Upper lobe of left lung (tissue), 4 donors: ENCODE results near the gene RNASE13.

ENCODE experiments used
- CTCF ChIP-seq, 6 experiments: fragments of 450-650 bp in 4 of 6; fragments of 200-600 bp in 2 of 6; sonication (generic) in 2 of 6; IDR thresholded peaks; one replicate each; pipeline ENCODE4 v1.5.1; 2016 to 2019; ENCODE audit warnings: antibody characterized with exemption in 6 of 6
- EP300 ChIP-seq, 4 donors: sonication (generic); formaldehyde crosslinking; IDR thresholded peaks; one replicate each; pipeline ENCODE4 v1.5.1; 2017; ENCODE audit warnings: antibody characterized with exemption in 4 of 4, control low read depth in 2 of 4
- POLR2A ChIP-seq, 4 donors: fragments of 450-650 bp; IDR thresholded peaks; one replicate each; pipeline ENCODE4 v1.5.1; 2016 to 2017; ENCODE audit warnings: antibody characterized with exemption in 4 of 4, mild to moderate bottlenecking in 2 of 4
- POLR2AphosphoS5 ChIP-seq, 2 donors: sonication (generic); formaldehyde crosslinking; IDR thresholded peaks; one replicate each; pipeline ENCODE4 v1.5.1; 2017; ENCODE audit warnings: antibody characterized with exemption in 2 of 2

DNA sequence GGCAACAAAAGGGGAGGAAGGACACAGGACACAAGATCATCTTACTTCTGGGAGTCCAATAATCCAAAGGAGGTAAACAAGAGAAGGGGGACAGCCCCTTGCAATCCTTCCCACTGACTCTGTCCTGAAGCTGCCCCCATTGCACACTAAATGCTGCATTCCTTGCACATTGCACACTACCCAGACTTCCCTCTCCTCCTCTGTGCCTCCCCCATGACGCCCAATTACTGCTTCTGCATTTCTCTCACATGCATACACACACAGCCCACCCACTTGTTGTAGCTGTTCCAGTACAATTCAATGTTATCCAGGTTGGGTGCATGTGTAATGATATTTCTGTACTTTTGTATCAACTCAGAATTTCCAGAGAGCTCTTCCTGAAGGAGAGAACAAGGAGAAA lies 15.2 kb downstream of the RNASE13 start:
- TF ChIP-seq CTCF (IDR thresholded peaks at IDR 0.05) (no peak), POLR2AphosphoS5 (IDR thresholded peaks at IDR 0.05) (no peak), EP300 (IDR thresholded peaks at IDR 0.05) (no peak), POLR2A (IDR thresholded peaks at IDR 0.05) (no peak)
